Middle frontal gyrus (tissue), 1 donor: ENCODE measurements around the gene RNF175.
"Not testable (repeated sequence)": the region's sequence is repeated elsewhere in the genome, so short reads cannot be mapped to it uniquely, and the experiment has no call there.

Source experiments
- DNase-seq: peaks from one replicate; pipeline ENCODE4 v3.0.0-alpha.2; 2015; ENCODE audit warnings: low spot score; ENCODE audit errors: extremely low spot score

The RNF175 gene

DNA sequence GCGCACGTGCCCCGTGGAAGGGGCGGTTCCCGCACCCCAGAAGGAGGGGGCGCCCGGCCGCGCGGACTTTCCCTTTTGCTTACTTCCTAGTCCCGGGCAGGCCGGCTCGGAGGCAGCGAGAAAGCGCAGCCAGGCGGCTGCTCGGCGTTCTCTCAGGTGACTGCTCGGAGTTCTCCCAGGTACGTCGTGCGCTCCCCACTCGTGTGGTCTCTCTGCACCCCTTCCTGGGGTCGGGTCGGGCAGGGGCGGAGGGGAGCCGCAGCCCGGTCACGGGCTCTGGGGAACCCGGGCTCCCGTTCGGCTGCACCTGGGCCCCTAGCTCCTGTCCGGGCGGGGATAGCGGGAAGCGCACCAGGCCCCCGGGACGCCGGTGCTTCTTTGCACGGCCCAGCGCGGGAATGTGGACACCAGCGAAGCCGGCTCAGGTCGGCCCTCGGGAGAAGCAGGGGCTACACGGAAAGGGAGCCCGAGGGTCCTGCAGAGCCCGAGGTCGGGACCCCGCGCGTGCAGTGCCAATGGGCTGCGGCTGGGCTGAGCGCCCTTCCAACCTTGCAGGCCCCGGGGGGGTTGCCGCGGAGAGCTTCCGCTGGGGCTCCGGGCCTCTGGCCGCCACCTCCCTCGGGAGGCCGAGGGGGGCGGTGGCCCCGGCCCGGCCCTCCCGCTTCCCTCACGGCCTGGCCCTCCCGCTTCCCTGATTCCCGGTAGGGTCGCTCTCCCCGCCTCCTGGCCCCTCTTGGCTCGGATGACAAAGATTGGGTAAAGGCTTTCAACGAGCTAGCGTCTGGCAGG lies 75.4 kb downstream of the RNF175 start, which contains the start of gene TLR2:
Gene TLR2 (plus strand): TSS at position 99 of the 789 bp plus-strand sequence. CDS start 18,628 bp downstream, outside the sequence.
- no peak for DNase-seq

DNA sequence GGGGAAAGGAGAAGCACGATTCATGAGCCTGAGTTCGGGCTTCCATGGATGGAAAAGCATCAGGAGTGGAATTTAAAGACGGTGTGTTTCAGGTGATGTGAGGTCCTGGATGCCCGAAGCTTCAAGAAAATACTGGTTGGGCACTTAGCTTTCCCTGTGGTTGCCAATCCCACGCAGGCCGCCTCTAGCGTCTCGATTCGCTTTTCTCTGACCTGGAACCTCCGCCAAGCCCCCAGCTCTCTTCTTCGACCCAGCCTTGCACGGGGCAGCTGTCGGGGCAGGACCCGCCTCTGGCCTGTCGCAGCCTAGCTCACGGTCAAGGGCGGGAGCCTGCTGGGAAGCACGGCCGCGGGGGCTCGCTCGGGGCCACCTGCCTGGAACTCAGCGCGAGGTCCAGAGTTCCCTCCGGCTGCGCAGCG lies 76.1 kb downstream of the RNF175 start:
- DNase-seq: no peak

GRCh38 chr4:153679486-153679885 lies 80.3 kb downstream of the RNF175 start:
- no peak for DNase-seq

DNA sequence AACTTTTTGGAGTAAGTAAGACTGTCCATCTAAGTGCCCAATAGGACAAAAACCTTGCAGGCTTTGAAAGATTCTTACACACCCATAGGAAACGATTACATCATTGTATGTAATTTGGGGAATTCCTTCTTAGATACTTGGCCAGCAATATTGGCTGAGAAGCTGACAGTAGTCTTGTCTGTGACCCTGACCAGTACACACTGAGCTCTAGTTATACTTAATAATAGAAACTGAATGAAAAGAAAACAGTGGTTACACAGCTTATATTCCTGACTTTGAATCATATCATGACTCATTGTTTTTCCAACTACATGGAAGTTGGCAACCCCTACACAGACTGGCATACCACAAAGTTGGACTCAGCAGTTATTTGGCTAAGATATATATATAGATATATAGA lies 82.8 kb downstream of the RNF175 start:
- DNase-seq: no peak

GRCh38 chr4:153676486-153676885 lies 83.3 kb downstream of the RNF175 start:
- DNase-seq: no peak

- no peak for DNase-seq
These were observed 90.0 kb downstream of the RNF175 start for GRCh38 chr4:153669838-153670237.

GRCh38 chr4:153668647-153669046 lies 91.2 kb downstream of the RNF175 start:
- no peak for DNase-seq

GRCh38 chr4:153666505-153666904 lies 93.3 kb downstream of the RNF175 start:
- DNase-seq: not testable (repeated sequence)

- DNase-seq: no peak
These were observed 96.2 kb downstream of the RNF175 start for GRCh38 chr4:153663667-153664066.

GRCh38 chr4:153661908-153662307 lies 97.9 kb downstream of the RNF175 start:
- DNase-seq: no peak

DNA sequence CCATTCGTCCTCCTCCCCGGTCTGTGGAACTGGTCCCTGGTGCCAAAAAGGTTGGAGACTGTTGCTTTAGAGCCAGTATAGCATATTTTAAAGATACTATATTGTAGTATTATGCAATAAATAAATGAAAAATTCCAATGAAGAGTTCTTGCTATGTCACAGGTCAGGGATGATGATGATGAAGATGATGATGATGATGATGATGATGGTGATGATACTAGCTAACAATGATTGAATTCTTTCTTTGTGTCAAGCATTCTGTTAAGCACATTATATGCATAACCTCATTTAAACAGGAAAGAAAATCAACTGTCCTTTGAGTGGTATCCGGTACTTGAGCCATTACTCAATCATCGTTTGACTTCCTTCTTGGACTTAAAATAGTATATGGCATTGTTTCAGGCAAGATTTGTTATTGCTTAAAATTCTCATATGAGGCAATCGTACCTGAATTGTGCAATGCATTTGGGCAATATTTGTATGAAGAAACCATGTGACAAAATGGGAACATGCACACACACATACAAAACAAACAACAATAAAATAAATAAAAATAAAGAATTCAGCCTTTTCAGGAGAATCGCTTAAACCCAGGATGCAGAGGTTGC lies 98.5 kb downstream of the RNF175 start:
- DNase-seq: no peak
